HG02840 (cell line): ENCODE measurements around the gene APLF.

ENCODE experiments used
- ATAC-seq: cut with Tn5 transposase; IDR thresholded peaks from one replicate; pipeline ENCODE4 v1.9.1; 2021; ENCODE audit warnings: mild to moderate bottlenecking, moderate library complexity, moderate number of reproducible peaks; ENCODE audit not compliant: unreplicated experiment, low FRiP score

Gene APLF, protein sequence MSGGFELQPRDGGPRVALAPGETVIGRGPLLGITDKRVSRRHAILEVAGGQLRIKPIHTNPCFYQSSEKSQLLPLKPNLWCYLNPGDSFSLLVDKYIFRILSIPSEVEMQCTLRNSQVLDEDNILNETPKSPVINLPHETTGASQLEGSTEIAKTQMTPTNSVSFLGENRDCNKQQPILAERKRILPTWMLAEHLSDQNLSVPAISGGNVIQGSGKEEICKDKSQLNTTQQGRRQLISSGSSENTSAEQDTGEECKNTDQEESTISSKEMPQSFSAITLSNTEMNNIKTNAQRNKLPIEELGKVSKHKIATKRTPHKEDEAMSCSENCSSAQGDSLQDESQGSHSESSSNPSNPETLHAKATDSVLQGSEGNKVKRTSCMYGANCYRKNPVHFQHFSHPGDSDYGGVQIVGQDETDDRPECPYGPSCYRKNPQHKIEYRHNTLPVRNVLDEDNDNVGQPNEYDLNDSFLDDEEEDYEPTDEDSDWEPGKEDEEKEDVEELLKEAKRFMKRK

DNA sequence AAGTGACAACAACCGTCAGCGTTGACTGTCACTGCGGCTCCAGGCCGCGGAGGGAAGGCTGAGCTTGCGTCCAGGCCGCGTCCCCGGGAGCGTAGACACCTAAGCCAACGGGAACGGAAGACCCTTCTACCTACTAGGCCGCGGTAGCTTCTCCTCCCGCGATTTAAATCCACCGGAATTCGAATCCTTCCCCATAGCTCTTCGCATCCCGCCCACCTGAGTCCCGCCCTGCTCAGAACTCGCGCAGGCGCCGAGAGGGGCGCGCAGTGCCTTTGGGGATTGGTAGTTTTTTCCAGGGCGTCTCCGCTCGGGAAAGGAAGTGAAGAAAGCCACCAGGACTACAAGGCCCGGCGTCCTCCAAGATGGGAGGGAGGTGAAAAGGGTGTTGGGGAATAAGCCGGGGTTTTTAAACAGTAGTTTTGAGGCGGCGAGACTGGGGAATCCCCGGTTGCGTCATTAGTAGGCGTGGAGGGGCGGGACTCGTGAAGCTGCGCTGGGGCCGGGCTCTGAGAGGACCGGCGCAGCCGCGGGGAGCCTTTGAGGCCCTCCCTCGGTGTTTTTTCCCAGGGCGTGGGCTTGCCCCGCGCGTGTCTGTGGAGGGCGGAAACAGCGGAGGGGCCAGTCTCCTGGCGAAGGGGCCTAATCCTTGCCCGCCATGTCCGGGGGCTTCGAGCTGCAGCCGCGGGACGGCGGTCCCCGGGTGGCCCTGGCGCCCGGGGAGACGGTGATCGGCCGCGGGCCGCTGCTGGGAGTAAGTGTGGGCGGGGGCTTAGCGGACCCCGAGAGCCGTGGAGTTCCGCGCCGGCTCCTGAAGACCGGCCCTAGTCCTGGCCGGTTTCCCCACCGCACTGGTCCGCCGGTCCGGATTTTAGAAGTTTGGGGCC, at the start of gene APLF, which contains the start of gene FBXO48:
Gene APLF (plus strand): TSS at position 509 of the 884 bp plus-strand sequence. CDS start 147 bp downstream, at position 656.
Gene FBXO48 (minus strand): TSS at position 218 of the 884 bp plus-strand sequence. CDS start 2,149 bp downstream, outside the sequence.
- ATAC-seq: peak; percentile 95

DNA sequence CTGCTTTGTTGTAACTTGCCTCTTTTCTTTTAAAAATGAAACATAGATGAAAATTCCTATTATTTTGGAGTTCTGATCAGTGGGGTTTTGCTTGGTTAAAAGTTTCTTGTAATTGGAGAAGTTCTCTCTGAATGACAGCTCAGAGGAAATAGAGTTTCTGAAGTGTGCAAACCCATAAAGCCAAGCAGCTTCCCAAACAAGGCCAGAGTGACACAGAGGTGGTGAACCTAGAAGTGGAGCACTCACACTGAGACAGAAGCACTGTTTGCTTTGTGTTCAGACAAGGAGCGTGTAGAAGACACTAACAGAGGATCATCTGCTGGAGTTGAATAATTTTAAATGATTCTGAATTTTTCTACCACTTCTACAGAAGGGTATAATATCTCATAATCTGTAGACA, 49.5 kb upstream of the APLF start:
- ATAC-seq: no peak

DNA sequence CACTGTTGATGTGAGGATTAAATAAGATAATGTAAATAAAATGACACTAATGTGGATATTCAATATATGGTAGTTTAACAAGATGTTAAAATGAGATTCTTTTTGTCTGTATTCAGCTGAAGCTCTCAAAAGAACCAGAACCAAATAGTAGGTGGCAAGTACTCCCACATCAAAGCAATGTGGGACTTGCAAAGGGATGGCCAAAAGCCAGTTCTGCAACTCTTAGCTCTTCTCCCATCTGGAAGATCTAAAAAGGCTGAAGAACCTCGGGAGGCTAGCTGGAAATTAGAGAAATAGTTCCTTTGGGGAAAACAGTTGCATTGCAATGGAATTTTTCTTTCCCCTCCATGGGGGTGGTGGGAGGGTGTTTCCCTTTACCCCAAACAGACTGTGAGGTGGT, 49.0 kb upstream of the APLF start:
- no peak for ATAC-seq

DNA sequence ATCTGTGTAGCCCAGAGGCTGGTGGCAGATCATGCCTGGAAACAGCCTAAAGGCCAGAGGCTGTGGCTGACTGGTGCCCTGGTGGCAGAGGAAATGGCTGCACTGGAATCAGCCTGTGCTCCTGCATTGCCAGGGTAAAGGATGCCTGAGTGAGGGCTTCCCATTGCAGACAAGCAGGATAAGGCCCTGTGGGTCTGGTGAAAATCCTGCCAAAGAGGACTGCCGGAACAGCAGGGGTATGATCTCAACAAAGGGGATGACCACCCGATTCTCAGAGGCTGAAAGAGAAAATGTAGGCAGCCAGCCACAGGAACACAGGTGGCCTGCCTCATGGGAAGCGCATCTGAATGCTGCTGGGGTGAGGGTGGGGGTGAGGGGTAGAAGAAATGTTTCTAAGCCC, 48.5 kb upstream of the APLF start:
- no peak for ATAC-seq

DNA sequence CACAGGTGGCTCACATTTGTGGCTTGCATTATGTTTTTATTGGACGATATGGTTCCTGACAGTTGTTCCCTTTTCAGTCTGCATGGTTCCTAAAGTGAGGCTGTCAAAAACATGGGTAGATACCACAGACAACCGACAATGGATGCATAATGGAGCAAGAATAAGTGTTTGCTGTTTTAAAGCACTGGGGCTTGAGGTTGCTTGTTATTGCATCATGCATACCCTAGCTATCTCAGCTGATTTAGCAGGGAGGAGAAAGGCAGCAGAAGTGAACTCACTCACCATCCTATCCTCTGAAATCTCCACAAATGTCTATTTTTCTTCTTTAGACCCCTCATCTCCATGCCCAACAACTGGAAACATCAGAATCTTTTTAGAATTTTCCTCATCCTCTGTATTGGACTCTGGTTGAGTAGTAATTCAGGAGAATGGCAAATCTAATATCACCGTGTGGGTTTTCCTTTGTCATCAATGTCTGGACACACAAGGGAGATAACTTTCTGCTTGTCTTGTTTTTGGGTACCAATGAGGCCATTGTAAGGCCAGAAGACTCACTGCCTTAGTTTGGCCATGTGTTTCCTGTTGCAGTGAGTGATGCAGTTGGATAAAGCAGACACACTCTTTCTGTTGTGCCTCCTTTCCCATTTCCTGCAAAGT, 47.0 kb upstream of the APLF start:
- ATAC-seq: no peak

DNA sequence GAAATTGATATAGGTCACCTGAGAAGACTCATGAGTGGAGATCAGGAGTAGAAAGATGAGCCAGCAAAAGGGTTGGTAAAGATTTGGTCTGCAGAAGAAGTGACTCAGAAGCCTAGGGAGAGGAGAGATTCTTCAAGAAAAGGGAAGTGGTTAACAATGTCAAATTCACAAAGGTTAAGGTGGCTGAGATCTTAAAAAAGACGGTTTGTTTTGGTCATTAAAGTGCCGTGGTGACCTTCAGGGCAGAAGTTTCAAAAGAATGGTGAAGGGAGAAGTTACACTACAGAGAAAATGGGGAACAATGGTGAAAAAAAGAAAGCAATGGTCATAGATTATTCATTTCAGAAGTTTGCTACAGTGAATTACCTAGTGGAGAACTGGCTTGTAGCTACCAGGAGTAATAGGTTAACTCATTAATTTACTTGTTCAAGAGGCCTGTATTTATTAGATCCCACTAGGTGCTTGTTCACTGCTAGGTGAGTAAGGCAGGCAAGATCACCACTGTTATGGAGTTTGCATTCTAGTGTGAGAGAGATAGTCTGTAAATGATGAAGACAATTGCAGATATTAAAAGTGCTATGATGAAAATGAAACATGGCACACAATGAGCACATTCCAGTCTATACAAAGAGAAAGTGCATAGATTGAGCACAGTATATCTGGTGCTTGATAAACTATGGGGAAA, 43.3 kb upstream of the APLF start:
- peak; percentile 70 for ATAC-seq

DNA sequence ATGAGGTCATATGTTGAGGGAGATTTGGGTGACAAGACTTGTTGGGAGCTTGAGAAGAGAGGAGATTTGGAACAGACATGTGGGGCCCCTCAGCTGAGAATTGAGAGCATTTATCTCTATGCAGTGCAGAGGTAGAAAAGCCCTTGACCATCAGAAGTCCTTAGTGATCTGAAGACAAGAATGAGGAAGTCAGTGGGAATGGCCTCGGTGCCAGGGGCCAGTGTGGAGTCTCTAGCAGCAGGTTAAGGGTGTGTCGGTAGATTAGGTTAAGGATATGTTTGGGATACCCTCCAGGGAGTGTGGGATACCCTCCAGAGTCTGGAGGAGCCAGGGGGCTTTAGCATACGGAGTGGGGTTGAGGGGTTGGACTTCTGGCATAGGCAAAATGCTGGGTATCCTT, 41.9 kb upstream of the APLF start:
- ATAC-seq: no peak

DNA sequence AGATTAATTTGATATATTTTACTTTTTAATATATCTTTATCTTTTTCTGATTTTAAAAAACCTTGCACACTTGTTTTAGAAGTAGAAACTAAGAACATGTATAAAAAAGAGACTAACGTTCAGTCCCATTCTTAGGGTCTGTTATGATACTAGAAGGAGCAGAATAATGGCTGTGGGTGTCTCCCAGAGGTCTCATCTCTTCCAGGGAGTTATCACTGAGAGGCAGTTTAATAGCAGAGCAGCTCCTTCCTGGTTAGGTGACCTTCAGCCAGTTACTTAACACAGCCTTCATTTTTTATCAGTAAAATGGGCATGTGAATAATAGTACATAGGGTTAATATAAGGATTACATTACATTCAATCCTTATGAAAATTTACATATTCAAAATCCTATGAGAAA, 40.9 kb upstream of the APLF start:
- ATAC-seq: no peak

DNA sequence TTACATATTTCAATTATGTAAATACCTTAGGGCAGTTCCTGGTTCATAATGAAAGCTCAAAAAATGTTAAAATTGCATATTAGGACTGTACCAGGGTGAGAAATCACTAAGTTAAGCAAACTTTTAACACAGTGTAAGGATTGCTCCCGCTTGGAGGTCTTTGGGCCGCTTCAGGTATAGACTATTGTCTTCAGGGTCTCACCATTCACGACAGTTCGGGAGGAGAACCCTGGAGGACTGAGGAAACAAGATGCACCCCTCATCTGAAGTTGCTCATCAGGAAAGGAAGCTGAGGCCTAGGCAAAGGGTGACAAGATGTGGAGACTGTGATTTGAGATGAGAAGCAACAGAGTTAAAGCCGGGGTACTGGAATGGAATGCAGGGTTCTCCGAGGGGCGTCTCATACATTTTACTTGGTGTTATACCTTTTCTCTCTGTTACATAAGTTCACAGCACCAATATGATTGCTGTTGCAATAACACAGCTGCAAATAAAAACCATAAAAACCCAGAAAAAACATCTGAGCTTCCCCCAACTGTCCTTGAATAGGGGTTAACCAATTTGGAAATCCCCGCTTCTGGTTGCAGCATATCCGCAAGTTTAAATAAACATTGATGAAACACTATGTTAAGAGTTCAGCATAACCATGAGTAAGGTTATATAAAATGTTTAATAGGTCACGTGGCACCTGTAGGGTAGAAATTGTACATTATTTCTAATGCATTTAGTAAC, 40.4 kb upstream of the APLF start:
- ATAC-seq: no peak

DNA sequence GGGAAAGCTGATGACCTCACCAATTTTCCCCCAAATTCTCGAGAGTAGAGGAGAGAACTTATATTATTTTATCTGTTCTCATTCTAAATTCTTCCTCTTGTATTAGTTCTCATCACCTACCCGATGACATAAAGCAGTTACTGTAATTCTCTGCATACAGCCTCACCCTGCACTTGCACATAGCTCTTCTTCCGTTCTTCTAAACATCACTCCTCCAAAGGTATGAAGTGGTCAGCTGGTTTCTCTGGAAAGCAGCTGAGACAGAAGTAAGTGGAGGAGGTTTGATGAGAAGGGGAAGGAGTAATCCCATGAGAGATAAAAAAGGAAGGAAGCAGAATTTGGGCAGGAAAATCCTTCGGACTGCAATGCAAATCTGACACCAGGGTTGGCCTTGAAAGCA, 39.3 kb upstream of the APLF start:
- ATAC-seq: no peak

DNA sequence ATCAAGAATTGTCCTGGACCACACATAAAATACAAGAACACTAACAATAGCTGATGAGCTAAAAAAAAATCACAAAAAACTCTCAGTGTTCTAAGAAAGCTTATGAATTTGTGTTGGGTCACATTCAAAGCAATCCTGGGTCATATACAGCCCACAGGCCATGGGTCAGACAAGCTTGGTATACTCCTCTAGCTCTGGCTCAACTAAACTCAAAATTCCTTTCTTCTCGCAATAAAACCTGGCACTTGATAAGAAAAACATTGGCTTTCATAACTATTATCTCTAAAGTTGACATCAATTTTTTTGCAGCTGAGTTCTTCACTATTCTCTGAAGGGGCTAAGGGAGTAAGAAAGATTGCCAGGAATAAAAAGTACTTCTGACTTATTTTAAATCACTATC, 38.6 kb upstream of the APLF start:
- ATAC-seq: no peak

DNA sequence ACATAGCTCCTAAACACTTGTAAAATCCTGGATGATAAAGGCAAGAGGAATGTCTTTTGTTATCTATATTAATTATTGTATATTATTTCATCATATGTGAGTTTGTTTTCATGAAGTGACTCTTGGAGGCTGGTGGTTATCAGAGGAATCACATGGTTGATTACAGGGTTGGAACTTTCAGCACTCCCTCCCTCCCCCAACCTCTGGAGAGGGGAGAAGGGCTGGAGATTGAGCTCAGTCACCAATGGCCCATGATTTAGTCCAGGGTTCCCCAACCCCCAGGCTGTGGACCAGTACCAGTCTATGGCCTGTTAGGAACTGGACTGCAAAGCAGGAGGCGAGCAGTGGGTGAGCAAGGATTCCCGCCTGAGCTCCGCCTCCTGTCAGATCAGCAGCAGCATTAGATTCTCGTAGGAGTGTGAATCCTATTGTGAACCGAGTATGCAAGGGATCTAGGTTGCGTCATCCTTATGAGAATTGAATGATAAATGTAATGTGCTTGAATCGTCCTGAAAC, 38.0 kb upstream of the APLF start:
- ATAC-seq: no peak

DNA sequence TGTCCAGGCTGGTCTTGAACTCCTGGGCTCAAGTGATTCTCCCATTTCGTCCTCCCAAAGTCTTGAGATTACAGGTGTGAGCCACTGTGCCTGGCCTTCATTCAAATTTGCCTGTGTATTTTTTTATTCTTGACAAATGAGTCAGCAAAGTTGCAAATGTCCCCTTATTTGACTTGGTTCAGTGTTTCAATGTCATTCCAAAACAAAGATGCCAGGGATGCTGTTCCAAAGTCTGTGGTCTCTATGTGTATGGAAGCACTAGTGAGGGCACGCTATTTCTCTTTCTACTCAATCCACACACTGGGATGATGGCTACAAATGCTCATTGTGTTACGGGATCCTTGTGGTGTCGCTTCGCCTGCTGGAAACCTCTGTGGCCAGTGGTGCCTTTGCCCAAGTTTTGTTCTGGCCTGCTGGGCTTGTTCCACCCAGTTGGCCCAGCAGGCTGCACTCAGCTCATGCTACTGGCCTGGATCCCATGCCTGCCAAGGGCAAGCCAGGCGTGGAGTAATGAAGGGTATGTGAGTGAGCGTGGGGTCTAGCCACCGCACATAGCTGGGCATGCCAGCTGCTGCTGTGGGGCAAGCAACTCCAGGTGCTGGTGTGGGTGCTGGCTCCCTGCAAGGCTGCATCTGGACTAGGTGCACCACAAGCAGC, 35.9 kb upstream of the APLF start:
- ATAC-seq: no peak

DNA sequence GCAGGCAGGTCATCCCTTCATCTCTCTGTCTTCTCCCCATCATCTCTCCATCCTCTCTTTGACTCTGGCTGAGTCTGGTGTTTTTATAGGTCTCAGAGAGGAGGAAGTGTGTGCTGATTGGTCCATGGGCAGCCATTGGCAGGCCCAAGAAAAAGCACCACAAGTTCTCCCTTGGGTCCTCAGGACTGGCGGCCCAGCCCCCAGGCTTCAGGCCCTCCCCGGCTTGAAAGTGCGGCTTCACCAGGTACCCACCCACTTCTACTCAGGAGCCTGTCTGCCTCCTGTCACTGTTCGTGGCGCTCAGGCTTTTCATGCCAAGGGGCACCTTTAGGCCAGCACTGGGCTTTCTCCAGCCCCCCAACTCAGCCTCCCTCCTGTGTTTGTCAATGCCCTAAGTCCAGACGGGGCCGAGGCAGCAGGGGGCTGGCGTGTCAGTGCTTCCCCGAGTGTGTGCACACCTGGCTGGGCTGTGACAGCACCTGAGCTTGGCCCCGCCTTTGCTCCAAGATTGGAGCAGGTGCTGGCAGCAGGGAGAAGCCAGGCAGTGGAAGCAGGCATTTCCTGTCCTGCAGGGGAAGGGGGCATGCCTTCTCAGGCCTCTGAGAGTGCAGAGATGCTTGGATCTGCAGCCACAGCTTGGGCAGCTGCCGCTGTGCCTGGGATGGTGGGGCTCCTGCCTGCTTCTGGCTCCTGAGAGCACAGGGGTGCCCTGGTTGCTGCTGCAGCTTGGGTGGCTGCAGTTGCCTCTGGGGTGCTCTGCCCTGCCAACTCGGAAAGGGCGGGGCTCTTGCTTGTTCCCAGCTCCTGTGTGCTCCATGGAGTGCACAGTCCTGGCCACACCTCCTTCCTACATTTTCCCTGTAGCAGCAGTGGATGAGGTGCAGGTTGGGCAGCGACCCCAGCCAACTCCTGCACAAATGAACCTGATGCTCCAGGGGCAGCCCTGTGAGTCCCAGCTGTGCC, 34.4 kb upstream of the APLF start:
- no peak for ATAC-seq

DNA sequence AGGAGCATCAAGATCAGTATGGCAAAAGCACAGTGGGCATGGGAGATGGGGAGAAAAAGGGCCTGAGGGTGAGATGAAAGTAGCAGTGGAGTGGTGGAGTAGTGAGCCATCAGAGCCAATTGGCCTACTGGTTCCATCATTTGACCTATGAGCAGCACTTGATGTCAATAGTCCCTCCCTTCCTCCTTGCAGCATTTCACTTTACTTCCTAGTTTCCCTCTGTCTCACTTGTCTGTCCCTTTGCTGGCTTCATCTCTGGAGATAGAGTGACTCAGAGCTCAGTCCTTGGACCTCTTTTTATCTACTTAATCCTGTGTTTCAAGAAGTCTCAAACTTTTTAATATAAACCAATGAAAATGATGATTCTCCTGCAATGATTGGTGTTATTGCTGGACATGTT, 32.4 kb upstream of the APLF start:
- ATAC-seq: no peak

DNA sequence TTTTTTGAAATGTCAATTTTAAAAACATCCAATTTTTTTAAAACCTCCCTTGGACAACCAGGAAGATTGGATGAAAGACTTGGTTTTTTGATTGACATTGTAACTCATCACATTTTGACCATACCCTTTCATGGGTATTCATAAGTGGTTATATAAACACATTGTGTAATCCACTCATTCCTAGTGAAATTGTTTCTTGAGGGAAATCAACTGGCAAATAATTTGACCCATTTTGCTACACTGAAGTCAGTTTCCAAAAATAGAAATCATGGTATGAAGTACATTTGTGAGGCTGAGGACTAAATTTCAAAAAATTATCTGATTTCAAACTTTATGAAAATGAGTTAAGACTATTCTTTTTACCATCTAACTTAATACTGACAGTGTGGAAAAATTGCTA, 31.8 kb upstream of the APLF start:
- no peak for ATAC-seq

DNA sequence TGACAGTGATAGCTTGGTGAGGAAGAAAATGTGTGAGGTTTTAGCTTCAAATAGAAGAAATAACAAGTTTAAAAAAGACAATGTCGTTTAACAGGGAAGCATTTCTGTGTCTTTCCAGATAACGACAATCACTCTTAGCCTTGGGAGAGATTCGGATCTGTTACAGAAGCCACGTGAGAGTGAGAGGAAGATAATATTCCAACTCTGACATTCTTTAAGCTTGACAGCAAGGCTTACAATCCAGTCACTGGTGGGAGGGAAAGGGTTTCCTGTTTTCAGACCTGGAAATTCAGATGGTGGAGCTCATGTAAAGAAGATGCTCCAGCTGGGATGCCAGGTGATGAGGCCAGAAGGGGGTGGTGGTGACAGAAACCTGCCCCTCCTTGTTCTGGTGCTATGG, 31.1 kb upstream of the APLF start:
- no peak for ATAC-seq
